ENCODE measurements around the gene RAPGEF1.
"Not testable (repeated sequence)": the region's sequence is repeated elsewhere in the genome, so short reads cannot be mapped to it uniquely, and the experiment has no call there.

RAPGEF1 gene, protein sequence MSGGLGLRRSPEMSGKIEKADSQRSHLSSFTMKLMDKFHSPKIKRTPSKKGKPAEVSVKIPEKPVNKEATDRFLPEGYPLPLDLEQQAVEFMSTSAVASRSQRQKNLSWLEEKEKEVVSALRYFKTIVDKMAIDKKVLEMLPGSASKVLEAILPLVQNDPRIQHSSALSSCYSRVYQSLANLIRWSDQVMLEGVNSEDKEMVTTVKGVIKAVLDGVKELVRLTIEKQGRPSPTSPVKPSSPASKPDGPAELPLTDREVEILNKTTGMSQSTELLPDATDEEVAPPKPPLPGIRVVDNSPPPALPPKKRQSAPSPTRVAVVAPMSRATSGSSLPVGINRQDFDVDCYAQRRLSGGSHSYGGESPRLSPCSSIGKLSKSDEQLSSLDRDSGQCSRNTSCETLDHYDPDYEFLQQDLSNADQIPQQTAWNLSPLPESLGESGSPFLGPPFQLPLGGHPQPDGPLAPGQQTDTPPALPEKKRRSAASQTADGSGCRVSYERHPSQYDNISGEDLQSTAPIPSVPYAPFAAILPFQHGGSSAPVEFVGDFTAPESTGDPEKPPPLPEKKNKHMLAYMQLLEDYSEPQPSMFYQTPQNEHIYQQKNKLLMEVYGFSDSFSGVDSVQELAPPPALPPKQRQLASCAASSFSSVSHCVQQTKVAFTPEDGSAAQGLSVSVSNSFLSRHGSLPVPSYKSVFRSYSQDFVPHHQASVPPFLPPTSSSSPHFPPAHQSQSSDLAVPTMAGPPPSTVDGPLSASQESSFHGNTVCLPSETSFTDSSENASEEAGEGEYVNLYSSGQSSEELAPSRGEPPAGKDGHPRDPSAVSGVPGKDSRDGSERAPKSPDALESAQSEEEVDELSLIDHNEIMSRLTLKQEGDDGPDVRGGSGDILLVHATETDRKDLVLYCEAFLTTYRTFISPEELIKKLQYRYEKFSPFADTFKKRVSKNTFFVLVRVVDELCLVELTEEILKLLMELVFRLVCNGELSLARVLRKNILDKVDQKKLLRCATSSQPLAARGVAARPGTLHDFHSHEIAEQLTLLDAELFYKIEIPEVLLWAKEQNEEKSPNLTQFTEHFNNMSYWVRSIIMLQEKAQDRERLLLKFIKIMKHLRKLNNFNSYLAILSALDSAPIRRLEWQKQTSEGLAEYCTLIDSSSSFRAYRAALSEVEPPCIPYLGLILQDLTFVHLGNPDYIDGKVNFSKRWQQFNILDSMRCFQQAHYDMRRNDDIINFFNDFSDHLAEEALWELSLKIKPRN (N-terminal part only)

GRCh38 chr9:131739959-131740648 lies at the start of gene RAPGEF1:
Gene RAPGEF1, minus strand, starts transcription at chr9:131740076. Its CDS starts 246 bp downstream, at chr9:131739830.
- peak; percentile 17 for DNase-seq

GRCh38 chr9:131788851-131789250 lies 49.0 kb upstream of the RAPGEF1 start:
- no peak for DNase-seq

DNA sequence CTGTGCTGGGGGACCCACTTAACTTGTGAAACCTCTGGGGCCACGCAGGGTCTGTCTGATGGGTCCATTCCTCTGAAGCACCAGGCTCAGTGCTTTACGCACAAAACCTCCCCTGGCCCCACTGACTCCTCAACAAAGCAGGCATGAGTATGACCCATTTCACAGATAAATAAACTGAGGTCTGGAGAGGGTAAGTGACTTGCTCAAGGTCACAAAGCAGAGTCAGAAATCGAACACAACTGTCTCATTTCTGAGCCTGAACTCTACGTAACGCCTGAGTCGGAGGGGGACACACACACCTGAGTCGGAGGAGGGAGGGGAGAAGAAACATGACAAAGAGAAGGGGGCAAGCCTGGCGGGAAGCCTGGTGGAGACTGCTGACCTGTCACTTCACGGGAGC lies 48.0 kb upstream of the RAPGEF1 start:
- no peak for DNase-seq

DNA sequence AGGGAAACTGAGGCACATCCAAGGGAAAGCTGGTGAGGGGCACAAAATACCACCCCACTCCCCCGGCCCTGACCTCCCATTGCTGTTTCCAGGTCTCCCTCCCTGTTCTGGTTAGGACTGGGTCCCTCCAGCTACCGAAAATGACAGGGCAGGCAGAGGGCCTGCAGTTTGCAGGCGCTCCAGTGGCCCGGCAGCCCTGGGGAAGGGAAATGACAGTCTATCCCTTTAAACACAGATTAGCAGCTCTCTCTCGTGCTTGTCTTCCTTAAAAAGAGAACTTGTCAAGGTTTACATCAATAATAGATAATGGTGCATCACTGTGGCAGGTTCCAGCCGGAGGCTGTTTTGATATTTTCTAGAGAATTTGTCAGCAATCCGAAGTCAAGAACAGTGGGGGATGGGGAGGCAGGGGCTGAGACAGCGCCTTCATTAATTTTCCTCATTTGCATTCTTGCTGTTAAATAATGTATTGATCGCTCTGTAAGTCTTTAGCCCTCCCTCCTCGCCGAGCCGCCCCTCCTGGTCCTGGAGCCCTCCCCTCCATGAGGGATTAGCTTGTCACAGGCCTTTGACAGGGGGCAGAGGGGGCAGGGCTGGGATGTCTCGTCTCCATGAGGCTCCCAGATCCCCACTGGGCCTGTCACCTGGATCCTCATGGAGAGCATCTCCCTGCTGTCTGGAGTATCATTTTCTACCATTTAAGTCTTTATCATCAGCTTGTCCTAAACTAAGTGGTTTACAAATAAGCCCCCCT lies 45.0 kb upstream of the RAPGEF1 start:
- DNase-seq = no peak

GRCh38 chr9:131781069-131781468 lies 41.2 kb upstream of the RAPGEF1 start:
- DNase-seq = peak; percentile 95

- no peak for DNase-seq
Observed at GRCh38 chr9:131776473-131776872, 36.6 kb upstream of the RAPGEF1 start.

- no peak for DNase-seq
Observed at GRCh38 chr9:131776036-131776435, 36.2 kb upstream of the RAPGEF1 start.

GRCh38 chr9:131774636-131775035 lies 34.8 kb upstream of the RAPGEF1 start:
- DNase-seq = no peak

DNA sequence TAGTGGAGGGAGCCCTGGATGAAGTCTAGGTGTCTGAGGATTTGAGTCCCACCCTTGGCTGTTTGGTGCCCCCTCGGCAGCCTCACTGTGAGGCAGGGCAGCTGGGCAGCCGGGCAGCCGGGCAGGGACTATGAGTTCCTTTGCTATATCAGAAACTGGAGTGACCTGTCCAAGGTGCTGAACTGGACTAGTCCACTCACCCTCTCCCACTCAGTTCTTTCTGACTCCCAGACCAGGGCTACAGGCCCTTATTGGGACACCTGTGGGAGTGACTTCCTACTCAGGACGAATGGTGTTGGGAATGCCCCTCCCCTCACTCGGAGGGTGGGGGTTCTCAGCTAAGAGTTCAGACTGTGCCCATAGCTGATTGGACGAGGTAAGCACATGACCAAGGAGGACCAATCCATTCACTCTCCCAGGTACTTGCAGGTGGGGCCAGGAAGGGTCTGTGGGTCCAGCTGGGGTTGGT lies 34.1 kb upstream of the RAPGEF1 start:
- peak; percentile 32 for DNase-seq

DNA sequence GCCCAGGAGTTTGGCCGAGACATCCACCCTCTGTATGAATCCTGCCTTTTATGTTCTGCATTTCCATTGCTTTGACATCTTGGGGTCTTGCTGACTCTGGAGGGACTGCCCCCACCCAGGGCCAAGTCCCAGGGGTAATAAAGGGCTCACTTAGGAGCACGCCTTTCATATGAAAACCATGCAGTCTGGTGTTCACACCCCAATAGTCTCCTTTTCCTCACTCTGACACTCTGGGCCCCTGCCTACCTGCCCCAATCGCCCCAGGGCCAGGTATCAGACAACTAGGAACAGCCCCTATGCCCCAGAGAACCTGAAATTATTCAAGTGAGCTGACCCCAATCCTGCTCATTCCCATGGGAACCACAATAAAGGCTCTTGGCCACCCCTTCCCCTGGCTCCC lies 33.1 kb upstream of the RAPGEF1 start:
- DNase-seq = no peak

GRCh38 chr9:131771646-131772045 lies 31.8 kb upstream of the RAPGEF1 start:
- DNase-seq = no peak

DNA sequence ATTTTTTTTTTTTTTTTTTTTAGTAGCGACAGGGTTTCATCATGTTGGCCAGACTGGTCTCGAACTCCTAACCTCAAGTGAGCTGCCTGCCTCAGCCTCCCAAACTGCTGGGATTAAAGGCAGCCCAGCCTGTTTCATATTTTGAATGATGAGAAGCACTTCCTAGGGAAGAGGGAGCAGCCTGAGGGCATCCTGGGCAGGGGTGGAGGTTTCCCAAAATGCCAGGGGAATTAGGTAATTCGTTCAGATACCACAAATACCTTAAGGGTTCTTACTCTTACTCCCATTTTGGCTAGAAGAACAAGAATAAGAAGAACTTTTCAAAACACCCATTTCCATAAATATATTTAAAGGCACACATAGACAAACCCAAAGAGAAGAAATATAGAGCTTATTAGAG lies 29.5 kb upstream of the RAPGEF1 start:
- DNase-seq = no peak

DNA sequence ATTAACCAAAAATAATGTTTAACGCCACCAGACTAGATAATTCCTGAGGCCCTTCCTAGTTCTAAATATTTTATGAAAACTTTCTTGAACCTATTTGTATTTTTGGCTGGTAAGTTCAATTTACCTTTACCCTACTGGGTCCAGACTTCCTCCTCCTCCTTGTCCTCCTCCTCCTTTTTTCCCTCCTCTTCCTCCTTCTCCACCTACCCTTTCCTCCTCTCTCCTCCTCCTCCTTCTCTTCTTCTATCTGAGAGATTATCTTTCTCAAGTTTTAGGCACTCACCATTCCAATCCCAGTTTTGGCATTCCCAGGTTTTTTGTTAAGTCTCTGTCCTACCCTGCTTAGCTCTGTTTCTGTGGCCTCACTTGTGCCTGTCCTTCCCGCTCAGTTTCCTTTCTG lies 24.7 kb upstream of the RAPGEF1 start:
- no peak for DNase-seq

- DNase-seq = peak; percentile 22
Observed at GRCh38 chr9:131762356-131762932, 22.6 kb upstream of the RAPGEF1 start.

GRCh38 chr9:131759017-131759647 lies 19.3 kb upstream of the RAPGEF1 start:
- DNase-seq = peak; percentile 50

DNA sequence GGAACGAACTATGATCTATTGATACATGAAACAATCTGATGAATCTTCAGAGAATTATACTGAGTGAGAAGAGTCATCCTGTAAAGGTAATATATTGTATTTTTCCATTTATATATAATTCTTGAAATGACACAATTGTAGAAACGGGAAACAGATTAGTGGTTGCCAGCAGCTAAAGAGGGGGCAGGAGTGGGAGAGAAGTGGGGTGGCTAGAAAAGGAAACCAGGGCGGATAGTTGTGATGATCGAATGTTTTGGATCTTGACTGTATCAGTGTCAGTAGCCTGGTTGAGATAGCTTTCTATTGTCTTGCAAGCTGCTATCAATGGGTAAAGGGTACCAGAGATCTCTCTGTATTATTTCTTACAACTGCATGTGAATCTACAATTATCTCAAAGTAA lies 17.7 kb upstream of the RAPGEF1 start:
- DNase-seq = no peak

DNA sequence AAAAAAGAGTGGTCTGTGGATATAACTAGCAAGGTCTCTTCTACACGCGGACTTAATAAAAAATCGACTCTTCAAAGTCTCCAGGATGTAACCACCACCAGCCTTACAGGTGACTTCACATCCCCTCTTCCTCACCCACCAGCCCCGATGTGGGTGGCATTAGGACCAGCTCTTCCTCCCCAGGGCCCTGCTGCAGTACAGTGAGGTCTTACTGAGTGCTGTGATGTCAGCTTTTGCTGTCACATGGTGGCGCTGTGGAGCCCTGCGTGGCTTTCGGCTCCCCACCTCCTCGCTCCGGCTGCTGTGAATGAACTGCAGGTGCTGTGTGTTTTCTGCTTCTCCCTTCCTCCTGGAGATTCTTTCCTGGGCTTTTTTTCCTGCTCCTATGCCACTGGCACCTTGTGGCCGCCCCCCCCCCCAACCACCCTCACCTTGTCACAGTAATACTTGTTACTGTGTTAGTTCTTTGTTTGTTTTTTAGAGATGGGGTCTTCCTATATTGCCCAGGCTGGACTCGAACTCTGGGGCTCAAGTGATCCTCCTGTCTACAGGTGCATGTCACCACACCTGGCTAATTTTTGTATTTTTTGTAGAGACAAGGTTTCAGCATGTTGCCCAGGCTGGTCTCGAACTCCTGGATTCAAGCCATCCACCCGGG lies 15.8 kb upstream of the RAPGEF1 start:
- DNase-seq = peak; percentile 75

GRCh38 chr9:131754846-131755245 lies 15.0 kb upstream of the RAPGEF1 start:
- DNase-seq = no peak

DNA sequence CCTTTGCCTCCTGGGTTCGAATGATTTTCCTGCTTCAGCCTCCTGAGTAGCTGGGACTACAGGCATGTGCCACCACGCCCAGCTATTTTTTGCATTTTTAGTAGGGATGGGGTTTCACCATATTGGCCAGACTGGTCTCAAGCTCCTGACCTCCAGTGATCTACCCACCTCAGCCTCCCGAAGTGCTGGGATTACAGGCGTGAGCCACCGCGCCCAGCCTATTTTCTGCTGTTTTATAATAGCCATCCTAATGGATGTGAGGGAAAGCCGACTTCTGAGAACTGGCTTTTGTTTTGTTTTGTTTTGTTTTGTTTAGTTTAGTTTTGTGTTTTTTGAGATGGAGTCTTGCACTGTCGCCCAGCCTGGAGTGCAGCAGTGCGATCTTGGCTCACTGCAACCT lies 13.9 kb upstream of the RAPGEF1 start:
- not testable (repeated sequence) for DNase-seq

- peak; percentile 56 for DNase-seq
Observed at GRCh38 chr9:131752231-131752884, 12.5 kb upstream of the RAPGEF1 start.

Measured in MV-4-11 (cell line).